ENCODE measurements around the gene AIF1L. TPM values are rescaled to one million over a fixed set of nuclear protein-coding genes. Genes with fewer than 3 reads are reported as not detected.

Gene AIF1L
- polyA plus RNA-seq, 3 donors: not detected

DNA sequence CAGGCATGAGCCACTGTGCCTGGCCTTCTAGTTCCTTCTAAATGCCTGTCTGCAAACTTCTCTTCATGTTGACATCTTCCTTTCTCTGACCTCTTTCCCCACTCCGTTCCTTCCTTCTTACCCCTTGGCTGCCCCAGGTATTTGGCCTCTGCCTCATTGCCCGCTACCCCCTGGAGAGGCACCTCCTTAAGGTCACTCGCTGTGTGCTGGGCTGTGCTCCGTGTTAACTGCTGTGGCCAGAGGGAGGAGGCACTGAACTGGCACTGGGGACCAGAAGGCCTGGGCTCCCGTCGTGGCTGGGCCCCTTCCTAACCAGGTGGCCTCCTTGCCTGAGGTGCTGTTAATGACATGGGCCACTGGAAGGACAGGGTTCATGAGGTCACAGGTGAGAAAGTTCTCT, 48.0 kb upstream of the AIF1L start:
- H3K36me3 ChIP-seq (replicated peaks in 1 of 2; ENCODE audit: control insufficient read depth in 1 of 2, insufficient read depth in 2 of 2, low read length in 2 of 2): no peaks in the 10 kb centered on the region
- Mint-ChIP-seq H3K4me1 (peaks cover 10% of the 10 kb centered on the region), H3K27me3 (ENCODE audit: low read depth in 3 of 3) (peaks cover 0 to 6% (median 0%) of the 10 kb centered on the region in 3 donors), H3K36me3 (no peaks in the 10 kb centered on the region), H3K27ac (peak overlapping the region in 1 of 7 donors; percentile 58), H3K4me3 (no peak overlapping the region), H3K9me3 (peaks cover 0 to 3% (median 0%) of the 10 kb centered on the region in 7 donors)
- H3K9me3 ChIP-seq (replicated peaks in 1 of 2; ENCODE audit: control insufficient read depth in 1 of 2, insufficient read depth in 1 of 2, low read length in 2 of 2): no peaks in the 10 kb centered on the region
- H3K9ac ChIP-seq (ENCODE audit: insufficient read depth, low read length, poor library complexity, severe bottlenecking): no peak overlapping the region
- intact Hi-C loops (cut with micrococcal nuclease): loop anchor here (5.0 kb wide), 2 partner anchors 181 to 346 kb away; no protein-coding TSS in a partner anchor
- DNase-seq: no peak
- H3K79me2 ChIP-seq (ENCODE audit: insufficient read depth, low read length): no peaks in the 10 kb centered on the region
- H3K4me2 ChIP-seq (replicated peaks; ENCODE audit: extremely low read depth, low read length, poor library complexity, severe bottlenecking): no peak overlapping the region
- H2AFZ ChIP-seq (ENCODE audit: insufficient read depth, low read depth, low read length, poor library complexity, severe bottlenecking): no peak overlapping the region
- WGBS (ENCODE audit: insufficient coverage): 83% methylated on average over 6 of the region's 6 CpGs
- H3K27ac ChIP-seq (ENCODE audit: low read depth in 1 of 2, low read length in 2 of 2): no peak overlapping the region
- H3K4me3 ChIP-seq (replicated peaks in 1 of 3; ENCODE audit: low read depth in 2 of 3, low read length in 3 of 3): no peak overlapping the region
- no peaks in the 10 kb centered on the region for H4K20me1 ChIP-seq (ENCODE audit: insufficient read depth, low read length)
- no peaks in the 10 kb centered on the region for H3K27me3 ChIP-seq (ENCODE audit: control insufficient read depth in 2 of 2, insufficient read depth in 2 of 2, low read length in 2 of 2)
- peaks cover 2 to 4% of the 10 kb centered on the region in 2 donors for H3K4me1 ChIP-seq (ENCODE audit: control insufficient read depth in 1 of 2, insufficient read depth in 2 of 2, low read length in 2 of 2)
- TF ChIP-seq, protein P1, sequence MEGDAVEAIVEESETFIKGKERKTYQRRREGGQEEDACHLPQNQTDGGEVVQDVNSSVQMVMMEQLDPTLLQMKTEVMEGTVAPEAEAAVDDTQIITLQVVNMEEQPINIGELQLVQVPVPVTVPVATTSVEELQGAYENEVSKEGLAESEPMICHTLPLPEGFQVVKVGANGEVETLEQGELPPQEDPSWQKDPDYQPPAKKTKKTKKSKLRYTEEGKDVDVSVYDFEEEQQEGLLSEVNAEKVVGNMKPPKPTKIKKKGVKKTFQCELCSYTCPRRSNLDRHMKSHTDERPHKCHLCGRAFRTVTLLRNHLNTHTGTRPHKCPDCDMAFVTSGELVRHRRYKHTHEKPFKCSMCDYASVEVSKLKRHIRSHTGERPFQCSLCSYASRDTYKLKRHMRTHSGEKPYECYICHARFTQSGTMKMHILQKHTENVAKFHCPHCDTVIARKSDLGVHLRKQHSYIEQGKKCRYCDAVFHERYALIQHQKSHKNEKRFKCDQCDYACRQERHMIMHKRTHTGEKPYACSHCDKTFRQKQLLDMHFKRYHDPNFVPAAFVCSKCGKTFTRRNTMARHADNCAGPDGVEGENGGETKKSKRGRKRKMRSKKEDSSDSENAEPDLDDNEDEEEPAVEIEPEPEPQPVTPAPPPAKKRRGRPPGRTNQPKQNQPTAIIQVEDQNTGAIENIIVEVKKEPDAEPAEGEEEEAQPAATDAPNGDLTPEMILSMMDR (IDR thresholded peaks at IDR 0.05): no peak

DNA sequence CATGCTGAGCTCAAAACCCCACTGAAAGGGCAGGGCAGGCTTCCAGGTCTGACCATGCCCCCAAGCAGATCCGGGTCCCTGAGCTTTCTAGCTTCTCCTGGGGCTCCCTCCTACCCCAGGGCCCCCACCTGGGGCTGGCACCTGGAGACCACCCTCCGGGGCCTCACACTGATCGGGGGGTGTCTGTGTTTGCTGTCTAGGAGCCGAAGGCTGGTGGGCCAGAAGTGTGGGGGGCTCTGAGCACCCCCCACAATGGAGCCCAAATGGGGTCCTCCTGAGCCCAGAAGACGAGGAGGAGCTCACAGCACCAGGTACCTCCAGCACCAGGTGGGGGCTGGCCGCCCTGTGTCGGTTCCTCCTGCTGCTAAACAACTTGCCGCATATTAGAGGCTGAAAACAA, 47.5 kb upstream of the AIF1L start:
- Histone ChIP-seq H3K4me2 (replicated peaks; ENCODE audit: extremely low read depth, low read length, poor library complexity, severe bottlenecking) (no peak overlapping the region), H3K27me3 (ENCODE audit: control insufficient read depth in 2 of 2, insufficient read depth in 2 of 2, low read length in 2 of 2) (no peaks in the 10 kb centered on the region), H3K4me3 (replicated peaks in 1 of 3; ENCODE audit: low read depth in 2 of 3, low read length in 3 of 3) (no peak overlapping the region), H3K4me1 (ENCODE audit: control insufficient read depth in 1 of 2, insufficient read depth in 2 of 2, low read length in 2 of 2) (peaks cover 0 to 4% of the 10 kb centered on the region in 2 donors), H3K9ac (ENCODE audit: insufficient read depth, low read length, poor library complexity, severe bottlenecking) (no peak overlapping the region), H3K27ac (ENCODE audit: low read depth in 1 of 2, low read length in 2 of 2) (no peak overlapping the region), H4K20me1 (ENCODE audit: insufficient read depth, low read length) (no peaks in the 10 kb centered on the region), H3K79me2 (ENCODE audit: insufficient read depth, low read length) (no peaks in the 10 kb centered on the region), H3K9me3 (replicated peaks in 1 of 2; ENCODE audit: control insufficient read depth in 1 of 2, insufficient read depth in 1 of 2, low read length in 2 of 2) (no peaks in the 10 kb centered on the region), H2AFZ (ENCODE audit: insufficient read depth, low read depth, low read length, poor library complexity, severe bottlenecking) (no peak overlapping the region), H3K36me3 (replicated peaks in 1 of 2; ENCODE audit: control insufficient read depth in 1 of 2, insufficient read depth in 2 of 2, low read length in 2 of 2) (no peaks in the 10 kb centered on the region)
- Mint-ChIP-seq H3K27ac (no peak overlapping the region), H3K4me1 (peaks cover 10% of the 10 kb centered on the region), H3K36me3 (no peaks in the 10 kb centered on the region), H3K4me3 (no peak overlapping the region), H3K27me3 (ENCODE audit: low read depth in 3 of 3) (peaks cover 0 to 6% (median 0%) of the 10 kb centered on the region in 3 donors), H3K9me3 (peaks cover 0 to 3% (median 0%) of the 10 kb centered on the region in 7 donors)
- TF ChIP-seq, protein P1 (IDR thresholded peaks at IDR 0.05): no peak
- WGBS (ENCODE audit: insufficient coverage): 100% methylated on average over 4 of the region's 8 CpGs
- intact Hi-C loops (cut with micrococcal nuclease): loop anchor here (5.0 kb wide), 2 partner anchors 182 to 347 kb away; no protein-coding TSS in a partner anchor
- no peak for DNase-seq
